ENCODE measurements around the gene ZNF184. TPM values are rescaled to one million over a fixed set of nuclear protein-coding genes. Genes with fewer than 3 reads are reported as not detected.
A peak's percentile ranks its signal among the peaks of the same experiment; 100 is the strongest.

Gene ZNF184
- total and polyA plus RNA-seq, 9 of the 15 experiments (the other 6 are each of a cell fraction or from before 2014, with no cell fraction given) = 7.6 to 22.2 (median 12.8) TPM

- peak; percentile 100 for TF ChIP-seq TFAP4 (CRISPR knock-in tag; IDR thresholded peaks at IDR 0.05; ENCODE audit: borderline replicate concordance)
- TF ChIP-seq, protein P1, sequence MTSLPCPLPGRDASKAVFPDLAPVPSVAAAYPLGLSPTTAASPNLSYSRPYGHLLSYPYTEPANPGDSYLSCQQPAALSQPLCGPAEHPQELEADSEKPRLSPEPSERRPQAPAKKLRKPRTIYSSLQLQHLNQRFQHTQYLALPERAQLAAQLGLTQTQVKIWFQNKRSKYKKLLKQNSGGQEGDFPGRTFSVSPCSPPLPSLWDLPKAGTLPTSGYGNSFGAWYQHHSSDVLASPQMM (CRISPR knock-in tag; IDR thresholded peaks at IDR 0.05) = no peak
Measured at GRCh38 chr6:27495386-27496135, 22.7 kb upstream of the ZNF184 start (continued).

DNA sequence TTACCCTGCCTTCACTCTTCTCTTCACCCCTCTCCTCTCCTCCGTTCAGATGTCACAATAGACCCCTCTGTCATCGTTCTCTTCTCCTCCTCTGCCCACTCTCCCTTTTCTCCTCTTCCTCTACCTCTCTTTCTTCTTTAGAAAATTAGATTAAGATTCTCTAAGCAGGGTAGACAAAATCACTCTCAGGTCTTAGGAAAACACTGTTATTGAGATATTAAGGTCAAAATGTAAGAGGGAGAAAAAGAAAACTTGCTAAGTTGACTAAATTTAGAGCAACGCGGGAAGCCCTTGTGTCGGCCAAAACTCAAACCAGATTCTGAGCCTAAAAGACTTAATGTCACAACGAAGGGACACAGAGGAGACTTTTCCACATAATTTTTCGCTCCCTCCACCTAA is 22.1 kb upstream of the ZNF184 start:
- H3K4me2 ChIP-seq (ENCODE audit: insufficient read depth, low read length) = peak overlapping the region; percentile 90
- no peaks in the 10 kb centered on the region for H3K9me1 ChIP-seq (ENCODE audit: control insufficient read depth, insufficient read depth, low read length)
- WGBS (ENCODE audit: insufficient coverage, low coverage, missing lambda C conversion rate) = 19% methylated on average over 7 of the region's 7 CpGs
- peak overlapping the region; percentile 86 for H2AFZ ChIP-seq (ENCODE audit: low read depth, low read length)
- H3K4me3 ChIP-seq = peak overlapping the region; percentile 58
- H3K9ac ChIP-seq (ENCODE audit: insufficient read depth in 1 of 2, low read depth in 2 of 2, low read length in 2 of 2) = peak overlapping the region; percentile 82 to 93
- H3K27me3 ChIP-seq (ENCODE audit: control insufficient read depth in 2 of 2, insufficient read depth in 2 of 2, low read length in 2 of 2) = no peaks in the 10 kb centered on the region
- H3K4me1 ChIP-seq (replicated peaks in 1 of 2; ENCODE audit: control insufficient read depth in 2 of 2, insufficient read depth in 2 of 2, low read length in 2 of 2) = peaks cover 3 to 8% of the 10 kb centered on the region in 2 experiments; a peak in 2 of 5 replicates
- ChIA-PET POLR2A (interaction anchor here (0.6 to 2.0 kb wide), 11 partner anchors 10 to 348 kb away, joined by 3 to 8 read pairs (median 3); partner anchors contain the start of gene ZNF184), CTCF (ENCODE audit: low intra/inter-chr PET ratio) (no interaction called here)
- no peaks in the 10 kb centered on the region for H3K9me3 ChIP-seq (replicated peaks; ENCODE audit: control insufficient read depth, insufficient read depth, low read depth, low read length)
- no TSS peak for BruUV-seq (replicated peaks)
- no peaks in the 10 kb centered on the region for H3K79me2 ChIP-seq (ENCODE audit: control insufficient read depth, insufficient read depth, low read length)
- peak overlapping the region; percentile 64 for H3K27ac ChIP-seq (ENCODE audit: extremely low read depth, low read depth, low read length)
- H4K20me1 ChIP-seq (replicated peaks; ENCODE audit: control insufficient read depth, insufficient read depth, low read length) = no peaks in the 10 kb centered on the region
- no peaks in the 10 kb centered on the region for H3K36me3 ChIP-seq (ENCODE audit: control insufficient read depth, insufficient read depth, low read length)
- intact Hi-C loops (cut with micrococcal nuclease) (no loop called here), in situ Hi-C loops (cut with MboI) (no loop called here)
- no peak for FAIRE-seq
- DNase-seq (ENCODE audit: extremely low read depth in 1 of 4, low spot score in 3 of 4) = no peak
- ATAC-seq = peak; percentile 38
- TF ChIP-seq STAT5A (IDR thresholded peaks at IDR 0.05; ENCODE audit: borderline replicate concordance, low read length) (no peak), MEF2A (IDR thresholded peaks at IDR 0.05; ENCODE audit: control insufficient read depth, low read depth, low read length) (no peak), TBL1XR1 (IDR thresholded peaks at IDR 0.05; ENCODE audit: low read length in 2 of 2) (no peak), CEBPB (tag; IDR thresholded peaks at IDR 0.05) (0 out of 2 replicates have a peak, but pooled peaks have one; percentile 32), TAF15 (IDR thresholded peaks at IDR 0.05; ENCODE audit: low read depth, low read length) (no peak), C11orf30 (IDR thresholded peaks at IDR 0.05; ENCODE audit: low read depth) (peak; percentile 84), BMI1 (IDR thresholded peaks at IDR 0.05; ENCODE audit: low read length) (no peak), ELF4 (CRISPR knock-in tag; IDR thresholded peaks at IDR 0.05) (0 out of 2 replicates have a peak, but pooled peaks have one; percentile 63), HDAC6 (IDR thresholded peaks at IDR 0.05; ENCODE audit: low read depth, low read length) (no peak), GABPB1 (CRISPR knock-in tag; IDR thresholded peaks at IDR 0.05) (no peak), HCFC1 (IDR thresholded peaks at IDR 0.05; ENCODE audit: low read depth, low read length) (no peak), NFXL1 (CRISPR knock-in tag; IDR thresholded peaks at IDR 0.05) (no peak), CBX8 (IDR thresholded peaks at IDR 0.05; ENCODE audit: borderline replicate concordance, extremely low read depth, low read depth, low read length, poor library complexity, severe bottlenecking) (no peak)
- TF ChIP-seq, protein P2, sequence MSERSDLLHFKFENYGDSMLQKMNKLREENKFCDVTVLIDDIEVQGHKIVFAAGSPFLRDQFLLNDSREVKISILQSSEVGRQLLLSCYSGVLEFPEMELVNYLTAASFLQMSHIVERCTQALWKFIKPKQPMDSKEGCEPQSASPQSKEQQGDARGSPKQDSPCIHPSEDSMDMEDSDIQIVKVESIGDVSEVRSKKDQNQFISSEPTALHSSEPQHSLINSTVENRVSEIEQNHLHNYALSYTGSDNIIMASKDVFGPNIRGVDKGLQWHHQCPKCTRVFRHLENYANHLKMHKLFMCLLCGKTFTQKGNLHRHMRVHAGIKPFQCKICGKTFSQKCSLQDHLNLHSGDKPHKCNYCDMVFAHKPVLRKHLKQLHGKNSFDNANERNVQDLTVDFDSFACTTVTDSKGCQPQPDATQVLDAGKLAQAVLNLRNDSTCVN (CRISPR knock-in tag; IDR thresholded peaks at IDR 0.05) = 0 out of 2 replicates have a peak, but pooled peaks have one; percentile 44
- TF ChIP-seq, protein P3, sequence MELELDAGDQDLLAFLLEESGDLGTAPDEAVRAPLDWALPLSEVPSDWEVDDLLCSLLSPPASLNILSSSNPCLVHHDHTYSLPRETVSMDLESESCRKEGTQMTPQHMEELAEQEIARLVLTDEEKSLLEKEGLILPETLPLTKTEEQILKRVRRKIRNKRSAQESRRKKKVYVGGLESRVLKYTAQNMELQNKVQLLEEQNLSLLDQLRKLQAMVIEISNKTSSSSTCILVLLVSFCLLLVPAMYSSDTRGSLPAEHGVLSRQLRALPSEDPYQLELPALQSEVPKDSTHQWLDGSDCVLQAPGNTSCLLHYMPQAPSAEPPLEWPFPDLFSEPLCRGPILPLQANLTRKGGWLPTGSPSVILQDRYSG (tag; conservative IDR thresholded peaks at IDR 0.05; ENCODE audit: low read depth) = no peak

Measured in K562 (cell line).